Vagina (tissue), 2 donors: ENCODE measurements around the gene PACS2.

Experiments
- POLR2A ChIP-seq, 2 donors: fragments of 450-650 bp; IDR thresholded peaks; one replicate each; pipeline ENCODE4 v1.6.1; 2017; ENCODE audit warnings: antibody characterized with exemption in 2 of 2, mild to moderate bottlenecking in 2 of 2, moderate library complexity in 2 of 2
- POLR2AphosphoS5 ChIP-seq, 2 donors: sonication (generic); formaldehyde crosslinking; IDR thresholded peaks; one replicate each; pipeline ENCODE4 v1.9.0; 2017; ENCODE audit warnings: antibody characterized with exemption in 2 of 2, mild to moderate bottlenecking in 2 of 2, low read depth in 1 of 2; ENCODE audit not compliant: insufficient read depth in 1 of 2
- TF ChIP-seq, protein P1 (sequence below), 3 experiments: fragments of 450-650 bp in 2 of 3; fragments of 200-600 bp in 1 of 3; sonication (generic) in 1 of 3; IDR thresholded peaks; one replicate each; pipeline ENCODE4 v1.5.1; 2017 to 2019; ENCODE audit warnings: antibody characterized with exemption in 3 of 3, mild to moderate bottlenecking in 2 of 3, moderate library complexity in 2 of 3

DNA sequence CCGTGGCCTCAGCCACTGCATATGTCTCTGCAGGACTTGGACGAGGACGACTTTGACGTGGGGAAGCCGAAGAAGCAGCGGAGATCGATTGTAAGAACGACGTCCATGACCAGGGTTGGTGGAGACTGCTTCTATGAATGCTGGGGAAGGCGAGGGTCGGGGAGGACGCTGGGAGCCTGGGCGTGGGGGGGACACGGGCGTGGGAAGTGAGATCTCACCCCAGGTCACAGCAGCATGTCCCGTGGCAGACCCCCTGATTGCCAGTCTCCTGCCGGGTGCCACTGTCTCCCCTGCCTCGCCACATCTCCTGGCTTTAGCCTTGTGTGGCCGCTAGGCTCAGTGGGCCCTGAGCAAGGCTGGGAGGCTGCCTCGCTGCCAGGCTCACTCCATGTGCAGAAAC is 53.9 kb downstream of the PACS2 start:
- TF ChIP-seq, protein P1, sequence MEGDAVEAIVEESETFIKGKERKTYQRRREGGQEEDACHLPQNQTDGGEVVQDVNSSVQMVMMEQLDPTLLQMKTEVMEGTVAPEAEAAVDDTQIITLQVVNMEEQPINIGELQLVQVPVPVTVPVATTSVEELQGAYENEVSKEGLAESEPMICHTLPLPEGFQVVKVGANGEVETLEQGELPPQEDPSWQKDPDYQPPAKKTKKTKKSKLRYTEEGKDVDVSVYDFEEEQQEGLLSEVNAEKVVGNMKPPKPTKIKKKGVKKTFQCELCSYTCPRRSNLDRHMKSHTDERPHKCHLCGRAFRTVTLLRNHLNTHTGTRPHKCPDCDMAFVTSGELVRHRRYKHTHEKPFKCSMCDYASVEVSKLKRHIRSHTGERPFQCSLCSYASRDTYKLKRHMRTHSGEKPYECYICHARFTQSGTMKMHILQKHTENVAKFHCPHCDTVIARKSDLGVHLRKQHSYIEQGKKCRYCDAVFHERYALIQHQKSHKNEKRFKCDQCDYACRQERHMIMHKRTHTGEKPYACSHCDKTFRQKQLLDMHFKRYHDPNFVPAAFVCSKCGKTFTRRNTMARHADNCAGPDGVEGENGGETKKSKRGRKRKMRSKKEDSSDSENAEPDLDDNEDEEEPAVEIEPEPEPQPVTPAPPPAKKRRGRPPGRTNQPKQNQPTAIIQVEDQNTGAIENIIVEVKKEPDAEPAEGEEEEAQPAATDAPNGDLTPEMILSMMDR (IDR thresholded peaks at IDR 0.05), result no peak
- TF ChIP-seq POLR2A (IDR thresholded peaks at IDR 0.05), result no peak
- TF ChIP-seq POLR2AphosphoS5 (IDR thresholded peaks at IDR 0.05; ENCODE audit: insufficient read depth in 1 of 2, low read depth in 1 of 2), result no peak
